ENCODE results near the gene PLXNB2. TPM values are rescaled to one million over a fixed set of nuclear protein-coding genes. Genes with fewer than 3 reads are reported as not detected.

The PLXNB2 gene
- polyA plus RNA-seq, 1 donor from 2014 or later: 38.6 TPM

GRCh38 chr22:50308597-50308935, 1.1 kb upstream of the PLXNB2 start:
- H2AFZ ChIP-seq (ENCODE audit: low read depth, low read length): no peak overlapping the region
- H3K27ac ChIP-seq (ENCODE audit: low read length): no peak overlapping the region
- H3F3A ChIP-seq (ENCODE audit: insufficient read depth, low read length, poor library complexity, severe bottlenecking): no peaks in the 10 kb centered on the region
- H4K20me1 ChIP-seq (ENCODE audit: insufficient read depth): no peaks in the 10 kb centered on the region
- H3K4me3 ChIP-seq (ENCODE audit: low read length): no peak overlapping the region
- no peak for TF ChIP-seq EZH2 (IDR thresholded peaks at IDR 0.05; ENCODE audit: borderline replicate concordance, insufficient read depth, low read length, poor library complexity, severe bottlenecking)
- H3K9ac ChIP-seq (ENCODE audit: low read length): no peak overlapping the region
- H3K9me2 ChIP-seq (ENCODE audit: insufficient read depth, low read length): no peaks in the 10 kb centered on the region
- H3K9me3 ChIP-seq (ENCODE audit: low read length): no peaks in the 10 kb centered on the region
- no peak overlapping the region for H3K4me2 ChIP-seq (ENCODE audit: low read length)
- peaks cover 28% of the 10 kb centered on the region for H3K79me2 ChIP-seq (replicated peaks; ENCODE audit: insufficient read depth, low read length)
- no peaks in the 10 kb centered on the region for H3K36me3 ChIP-seq (ENCODE audit: insufficient read depth, low read length)
- H3K27me3 ChIP-seq (ENCODE audit: insufficient read depth, low read depth, low read length): no peaks in the 10 kb centered on the region

- Histone ChIP-seq H3K4me2 (ENCODE audit: low read length) (no peak overlapping the region), H4K20me1 (ENCODE audit: insufficient read depth) (peaks cover 5% of the 10 kb centered on the region), H3K4me3 (ENCODE audit: low read length) (no peak overlapping the region), H3K9me3 (ENCODE audit: low read length) (no peaks in the 10 kb centered on the region), H3K9ac (ENCODE audit: low read length) (no peak overlapping the region), H3K27ac (ENCODE audit: low read length) (no peak overlapping the region), H3K36me3 (ENCODE audit: insufficient read depth, low read length) (no peaks in the 10 kb centered on the region), H3K27me3 (ENCODE audit: insufficient read depth, low read depth, low read length) (no peaks in the 10 kb centered on the region), H3F3A (ENCODE audit: insufficient read depth, low read length, poor library complexity, severe bottlenecking) (no peaks in the 10 kb centered on the region), H3K79me2 (replicated peaks; ENCODE audit: insufficient read depth, low read length) (peaks cover 33% of the 10 kb centered on the region), H2AFZ (ENCODE audit: low read depth, low read length) (no peak overlapping the region), H3K9me2 (ENCODE audit: insufficient read depth, low read length) (no peaks in the 10 kb centered on the region)
- no peak for TF ChIP-seq EZH2 (IDR thresholded peaks at IDR 0.05; ENCODE audit: borderline replicate concordance, insufficient read depth, low read length, poor library complexity, severe bottlenecking)
- TF ChIP-seq CTCF (IDR thresholded peaks at IDR 0.05; ENCODE audit: poor library complexity, severe bottlenecking): no peak
- TF ChIP-seq EP300 (conservative IDR thresholded peaks at IDR 0.05; ENCODE audit: poor library complexity, severe bottlenecking): no peak
- TF ChIP-seq REST (IDR thresholded peaks at IDR 0.05; ENCODE audit: borderline replicate concordance): no peak
- no peak for TF ChIP-seq POLR2AphosphoS5 (IDR thresholded peaks at IDR 0.05)
- TF ChIP-seq TAF1 (IDR thresholded peaks at IDR 0.05; ENCODE audit: low read depth): no peak
- TF ChIP-seq MXI1 (conservative IDR thresholded peaks at IDR 0.05; ENCODE audit: poor library complexity, severe bottlenecking): no peak
- TF ChIP-seq SMC3 (conservative IDR thresholded peaks at IDR 0.05; ENCODE audit: poor library complexity): no peak
- TF ChIP-seq RAD21 (conservative IDR thresholded peaks at IDR 0.05): no peak
Observed at GRCh38 chr22:50307890-50308596, 597 bp upstream of the PLXNB2 start.

Measured in neural cell (in vitro differentiated cells).